ENCODE data around the gene KCNIP1. TPM values are rescaled to one million over a fixed set of nuclear protein-coding genes. Genes with fewer than 3 reads are reported as not detected.

Gene KCNIP1
- total and polyA plus RNA-seq, 9 of the 15 experiments (the other 6 are each of a cell fraction or from before 2014, with no cell fraction given), result not detected

DNA sequence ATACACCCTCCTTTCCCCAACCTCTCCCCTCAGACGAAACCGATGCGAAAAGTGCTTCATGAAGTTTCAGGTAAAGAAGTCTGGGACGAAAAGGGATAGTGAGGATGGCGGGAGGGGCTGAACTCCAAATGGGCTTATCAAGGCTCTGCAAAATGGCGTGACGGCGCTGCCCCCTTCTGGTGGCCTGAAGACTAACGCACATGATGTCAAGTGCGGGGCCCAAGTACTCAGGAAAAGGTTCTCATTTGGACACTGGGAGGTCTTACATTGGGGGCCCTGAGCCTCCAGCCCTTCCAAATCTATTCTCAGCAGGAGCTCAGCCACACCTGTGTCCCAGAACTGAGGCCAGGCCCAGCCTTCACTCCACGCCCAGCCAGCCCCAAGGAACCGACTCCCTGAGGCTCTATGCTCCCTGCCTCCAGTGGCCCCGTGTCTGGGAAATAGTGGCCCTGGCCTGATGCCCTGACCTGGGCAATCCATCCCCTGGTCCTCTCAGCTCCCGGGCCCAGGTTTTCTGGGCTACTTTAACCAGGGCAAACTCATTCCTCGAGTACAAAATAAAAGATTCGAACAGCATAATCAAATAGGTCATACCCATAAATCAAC lies 119.9 kb downstream of the KCNIP1 start (continued):
- TF ChIP-seq STAG1 (CRISPR knock-in tag; IDR thresholded peaks at IDR 0.05; ENCODE audit: borderline replicate concordance), result peak; percentile 61; the same call in 1 of the 2 replicates

DNA sequence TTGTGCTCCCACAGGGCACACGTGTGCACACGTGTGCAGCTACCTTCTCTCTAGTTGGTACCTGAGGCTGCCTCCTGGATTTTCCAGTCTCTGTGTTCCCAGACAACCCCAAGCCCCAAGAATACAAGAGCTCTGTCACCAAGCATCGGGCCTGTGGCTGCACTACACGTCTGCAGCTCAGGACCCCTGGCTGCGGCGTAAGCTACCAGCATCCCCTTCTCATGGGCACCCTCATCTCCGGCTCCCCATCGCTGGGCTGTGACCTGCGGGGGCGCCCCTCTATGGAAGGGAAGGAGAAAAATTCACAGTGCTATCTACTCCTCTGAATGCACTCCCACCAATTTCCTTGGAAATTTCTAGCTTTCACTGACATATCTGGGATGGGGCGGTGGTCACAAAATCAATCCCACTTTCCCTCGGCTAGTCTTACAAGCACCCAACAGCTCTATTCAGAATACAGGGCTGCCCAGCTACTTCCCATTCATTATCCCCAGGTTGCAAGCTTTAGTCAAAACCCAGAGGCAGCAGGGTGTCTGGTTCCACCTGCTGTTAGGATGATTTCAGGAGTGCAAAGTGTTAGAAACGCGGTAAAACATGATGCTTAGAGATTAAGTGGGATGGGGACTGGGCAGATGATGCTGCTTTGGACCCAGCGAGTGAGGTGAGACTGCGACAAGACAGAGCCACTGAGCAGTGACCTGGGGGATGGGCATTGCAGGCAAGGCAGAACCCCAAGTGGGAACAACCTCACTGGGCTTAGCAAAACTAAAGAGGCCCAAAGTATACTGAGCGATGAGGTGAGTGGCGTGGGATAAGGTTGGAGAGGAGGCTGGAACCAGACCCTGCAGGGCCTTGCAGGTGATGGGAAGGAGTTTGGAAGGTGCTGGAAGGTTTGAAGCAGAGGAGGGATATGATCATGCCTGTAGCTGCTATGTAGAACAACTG lies 121.7 kb downstream of the KCNIP1 start:
- intact Hi-C loops (cut with micrococcal nuclease), result loop anchor here (10.0 kb wide), 1 partner anchor 521 kb away; the partner anchor contains the start of gene FOXI1
- peaks cover 11% of the 10 kb centered on the region; the same call in 1 of the 2 replicates for H4K20me1 ChIP-seq (replicated peaks; ENCODE audit: control insufficient read depth, insufficient read depth, low read length)
- TF ChIP-seq, protein P1, sequence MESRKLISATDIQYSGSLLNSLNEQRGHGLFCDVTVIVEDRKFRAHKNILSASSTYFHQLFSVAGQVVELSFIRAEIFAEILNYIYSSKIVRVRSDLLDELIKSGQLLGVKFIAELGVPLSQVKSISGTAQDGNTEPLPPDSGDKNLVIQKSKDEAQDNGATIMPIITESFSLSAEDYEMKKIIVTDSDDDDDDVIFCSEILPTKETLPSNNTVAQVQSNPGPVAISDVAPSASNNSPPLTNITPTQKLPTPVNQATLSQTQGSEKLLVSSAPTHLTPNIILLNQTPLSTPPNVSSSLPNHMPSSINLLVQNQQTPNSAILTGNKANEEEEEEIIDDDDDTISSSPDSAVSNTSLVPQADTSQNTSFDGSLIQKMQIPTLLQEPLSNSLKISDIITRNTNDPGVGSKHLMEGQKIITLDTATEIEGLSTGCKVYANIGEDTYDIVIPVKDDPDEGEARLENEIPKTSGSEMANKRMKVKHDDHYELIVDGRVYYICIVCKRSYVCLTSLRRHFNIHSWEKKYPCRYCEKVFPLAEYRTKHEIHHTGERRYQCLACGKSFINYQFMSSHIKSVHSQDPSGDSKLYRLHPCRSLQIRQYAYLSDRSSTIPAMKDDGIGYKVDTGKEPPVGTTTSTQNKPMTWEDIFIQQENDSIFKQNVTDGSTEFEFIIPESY (CRISPR knock-in tag; IDR thresholded peaks at IDR 0.05), result no peak
- no peak for TF ChIP-seq YY1 (IDR thresholded peaks at IDR 0.05; ENCODE audit: borderline replicate concordance in 1 of 3, control insufficient read depth in 1 of 3, extremely low read depth in 1 of 3, insufficient read depth in 3 of 3, insufficient read length in 1 of 3, insufficient replicate concordance in 2 of 3, low read depth in 1 of 3, low read length in 2 of 3)
- TF ChIP-seq ZNF217 (CRISPR knock-in tag; IDR thresholded peaks at IDR 0.05), result no peak
- TF ChIP-seq, protein P2, sequence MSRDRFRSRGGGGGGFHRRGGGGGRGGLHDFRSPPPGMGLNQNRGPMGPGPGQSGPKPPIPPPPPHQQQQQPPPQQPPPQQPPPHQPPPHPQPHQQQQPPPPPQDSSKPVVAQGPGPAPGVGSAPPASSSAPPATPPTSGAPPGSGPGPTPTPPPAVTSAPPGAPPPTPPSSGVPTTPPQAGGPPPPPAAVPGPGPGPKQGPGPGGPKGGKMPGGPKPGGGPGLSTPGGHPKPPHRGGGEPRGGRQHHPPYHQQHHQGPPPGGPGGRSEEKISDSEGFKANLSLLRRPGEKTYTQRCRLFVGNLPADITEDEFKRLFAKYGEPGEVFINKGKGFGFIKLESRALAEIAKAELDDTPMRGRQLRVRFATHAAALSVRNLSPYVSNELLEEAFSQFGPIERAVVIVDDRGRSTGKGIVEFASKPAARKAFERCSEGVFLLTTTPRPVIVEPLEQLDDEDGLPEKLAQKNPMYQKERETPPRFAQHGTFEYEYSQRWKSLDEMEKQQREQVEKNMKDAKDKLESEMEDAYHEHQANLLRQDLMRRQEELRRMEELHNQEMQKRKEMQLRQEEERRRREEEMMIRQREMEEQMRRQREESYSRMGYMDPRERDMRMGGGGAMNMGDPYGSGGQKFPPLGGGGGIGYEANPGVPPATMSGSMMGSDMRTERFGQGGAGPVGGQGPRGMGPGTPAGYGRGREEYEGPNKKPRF (IDR thresholded peaks at IDR 0.05; ENCODE audit: low read depth, low read length), result no peak
- no peak for TF ChIP-seq ARNT (IDR thresholded peaks at IDR 0.05)
- no peak for TF ChIP-seq SIX5 (IDR thresholded peaks at IDR 0.05; ENCODE audit: borderline replicate concordance in 1 of 2, insufficient read depth in 1 of 2, low read depth in 1 of 2, low read length in 2 of 2)
- TF ChIP-seq ARID3A (IDR thresholded peaks at IDR 0.05; ENCODE audit: borderline replicate concordance, low read depth, low read length), result no peak
- ChIA-PET POLR2A (no interaction called here), CTCF (ENCODE audit: low intra/inter-chr PET ratio) (no interaction called here)
- no peaks in the 10 kb centered on the region for H3K4me1 ChIP-seq (replicated peaks in 1 of 2; ENCODE audit: control insufficient read depth in 2 of 2, insufficient read depth in 2 of 2, low read length in 2 of 2)
- peaks cover 0 to 17% of the 10 kb centered on the region in 2 experiments; a peak in 1 of 5 replicates for H3K27me3 ChIP-seq (ENCODE audit: control insufficient read depth in 2 of 2, insufficient read depth in 2 of 2, low read length in 2 of 2)
- H3K9me3 ChIP-seq (replicated peaks; ENCODE audit: control insufficient read depth, insufficient read depth, low read depth, low read length), result no peaks in the 10 kb centered on the region
- no peak overlapping the region for H3K27ac ChIP-seq (ENCODE audit: extremely low read depth, low read depth, low read length)
- in situ Hi-C loops (cut with MboI), result loop anchor here (10.0 kb wide), 1 partner anchor 401 kb away; no protein-coding TSS in a partner anchor
- H3K4me3 ChIP-seq, result no peak overlapping the region
- H3K4me2 ChIP-seq (ENCODE audit: insufficient read depth, low read length), result no peak overlapping the region
- no peaks in the 10 kb centered on the region for H3K79me2 ChIP-seq (ENCODE audit: control insufficient read depth, insufficient read depth, low read length)
- no peaks in the 10 kb centered on the region for H3K36me3 ChIP-seq (ENCODE audit: control insufficient read depth, insufficient read depth, low read length)
- DNase-seq (ENCODE audit: extremely low read depth in 1 of 4, low spot score in 3 of 4), result no peak
- H3K9ac ChIP-seq (ENCODE audit: insufficient read depth in 1 of 2, low read depth in 2 of 2, low read length in 2 of 2), result no peak overlapping the region
- no peaks in the 10 kb centered on the region for H3K9me1 ChIP-seq (ENCODE audit: control insufficient read depth, insufficient read depth, low read length)
- no peak for FAIRE-seq
- no peak overlapping the region for H2AFZ ChIP-seq (ENCODE audit: low read depth, low read length)
- no TSS peak for BruUV-seq (replicated peaks)
- no peak for ATAC-seq
- 2% methylated on average over 18 of the region's 18 CpGs for WGBS (ENCODE audit: insufficient coverage, low coverage, missing lambda C conversion rate)
